ENCODE measurements around the gene ZNF609.

Gene ZNF609, protein sequence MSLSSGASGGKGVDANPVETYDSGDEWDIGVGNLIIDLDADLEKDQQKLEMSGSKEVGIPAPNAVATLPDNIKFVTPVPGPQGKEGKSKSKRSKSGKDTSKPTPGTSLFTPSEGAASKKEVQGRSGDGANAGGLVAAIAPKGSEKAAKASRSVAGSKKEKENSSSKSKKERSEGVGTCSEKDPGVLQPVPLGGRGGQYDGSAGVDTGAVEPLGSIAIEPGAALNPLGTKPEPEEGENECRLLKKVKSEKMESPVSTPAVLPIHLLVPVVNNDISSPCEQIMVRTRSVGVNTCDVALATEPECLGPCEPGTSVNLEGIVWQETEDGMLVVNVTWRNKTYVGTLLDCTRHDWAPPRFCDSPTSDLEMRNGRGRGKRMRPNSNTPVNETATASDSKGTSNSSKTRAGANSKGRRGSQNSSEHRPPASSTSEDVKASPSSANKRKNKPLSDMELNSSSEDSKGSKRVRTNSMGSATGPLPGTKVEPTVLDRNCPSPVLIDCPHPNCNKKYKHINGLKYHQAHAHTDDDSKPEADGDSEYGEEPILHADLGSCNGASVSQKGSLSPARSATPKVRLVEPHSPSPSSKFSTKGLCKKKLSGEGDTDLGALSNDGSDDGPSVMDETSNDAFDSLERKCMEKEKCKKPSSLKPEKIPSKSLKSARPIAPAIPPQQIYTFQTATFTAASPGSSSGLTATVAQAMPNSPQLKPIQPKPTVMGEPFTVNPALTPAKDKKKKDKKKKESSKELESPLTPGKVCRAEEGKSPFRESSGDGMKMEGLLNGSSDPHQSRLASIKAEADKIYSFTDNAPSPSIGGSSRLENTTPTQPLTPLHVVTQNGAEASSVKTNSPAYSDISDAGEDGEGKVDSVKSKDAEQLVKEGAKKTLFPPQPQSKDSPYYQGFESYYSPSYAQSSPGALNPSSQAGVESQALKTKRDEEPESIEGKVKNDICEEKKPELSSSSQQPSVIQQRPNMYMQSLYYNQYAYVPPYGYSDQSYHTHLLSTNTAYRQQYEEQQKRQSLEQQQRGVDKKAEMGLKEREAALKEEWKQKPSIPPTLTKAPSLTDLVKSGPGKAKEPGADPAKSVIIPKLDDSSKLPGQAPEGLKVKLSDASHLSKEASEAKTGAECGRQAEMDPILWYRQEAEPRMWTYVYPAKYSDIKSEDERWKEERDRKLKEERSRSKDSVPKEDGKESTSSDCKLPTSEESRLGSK (N-terminal part only)

DNA sequence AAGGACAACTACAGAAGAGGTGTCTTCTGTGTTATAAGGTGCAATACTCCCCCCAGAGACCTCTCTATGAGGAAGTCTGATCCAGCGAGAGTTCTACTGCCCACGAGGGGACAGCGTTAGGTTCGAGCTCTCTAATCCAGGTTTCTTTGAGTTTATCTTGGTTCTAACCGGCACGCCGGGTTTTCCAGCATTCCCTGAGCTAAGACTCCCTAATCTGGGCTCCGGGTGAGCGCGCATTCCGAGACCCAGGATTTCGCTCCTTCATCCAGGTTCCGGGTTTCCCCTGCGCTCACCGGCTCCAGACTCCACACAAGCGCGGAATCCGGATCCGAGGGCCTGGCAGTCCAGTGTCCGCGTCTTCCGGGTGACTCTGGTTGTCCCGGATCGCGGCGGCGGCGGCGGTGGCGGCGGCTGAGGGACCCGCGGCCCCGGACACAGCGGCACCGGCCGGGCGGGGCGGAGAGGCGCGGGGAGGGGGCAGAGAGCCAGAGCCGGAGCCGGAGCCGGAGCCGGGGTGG, at the start of gene ZNF609:
Gene ZNF609, plus strand, starts transcription at position 373 of the 518 bp plus-strand sequence. CDS start 38,842 bp downstream, outside the sequence.
- DNase-seq (ENCODE audit: low spot score): peak; percentile 83

DNA sequence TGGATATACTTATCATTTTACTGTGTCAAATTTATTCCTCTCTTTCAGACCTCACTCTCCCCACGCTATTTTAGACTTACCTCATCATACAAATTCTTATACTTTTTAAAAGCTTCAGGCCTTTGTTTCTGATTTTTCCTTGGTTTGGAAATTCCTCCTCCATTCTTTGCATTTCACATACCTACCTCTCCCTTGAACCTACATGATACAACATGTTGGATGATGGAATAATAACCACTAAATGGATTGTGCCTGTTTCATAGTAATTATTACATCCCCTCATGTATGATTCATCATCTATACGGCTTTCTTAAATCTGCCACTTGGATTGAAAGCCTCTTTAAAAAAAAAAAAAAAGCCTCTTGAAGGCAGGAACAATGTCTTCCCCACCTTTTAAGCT, 48.2 kb upstream of the ZNF609 start:
- DNase-seq (ENCODE audit: low spot score): no peak

DNA sequence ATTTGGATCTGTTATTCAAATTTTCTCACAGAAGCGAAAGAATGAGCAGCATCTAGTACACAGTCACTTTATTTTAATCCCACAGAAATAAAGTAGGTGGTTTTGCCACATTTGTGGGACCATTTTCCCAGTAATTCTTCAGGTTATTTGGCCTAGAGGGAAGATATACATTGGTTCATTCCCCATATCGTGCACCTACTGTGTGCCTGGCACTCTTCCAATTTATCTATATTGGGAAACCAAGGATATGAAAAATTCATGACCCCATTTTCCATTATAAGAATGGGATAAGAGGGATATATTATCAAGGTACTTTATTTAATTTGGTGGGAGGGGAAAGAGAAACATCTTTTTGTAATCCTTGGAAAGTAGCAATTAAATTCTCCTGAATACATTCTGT, 37.7 kb upstream of the ZNF609 start:
- DNase-seq (ENCODE audit: low spot score): no peak

DNA sequence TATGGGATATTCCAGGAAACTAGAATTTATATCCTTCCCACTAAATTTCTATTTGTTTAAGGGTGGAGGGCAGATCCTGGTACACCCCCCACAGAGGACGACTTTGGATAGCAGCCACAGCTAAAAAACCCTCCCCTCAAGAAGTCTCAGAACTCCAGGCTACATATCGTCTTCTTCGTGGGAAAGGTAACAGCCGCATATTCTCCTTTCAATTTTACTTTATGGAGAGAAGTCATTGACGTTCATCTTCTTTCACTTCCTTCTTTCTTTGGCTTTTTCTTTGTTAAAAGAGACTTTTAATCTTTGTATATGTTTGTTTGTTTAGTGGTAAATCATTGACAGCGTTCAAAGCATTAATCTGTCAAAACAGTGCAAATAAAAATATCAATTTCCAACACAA, 36.4 kb upstream of the ZNF609 start:
- DNase-seq (ENCODE audit: low spot score): no peak

DNA sequence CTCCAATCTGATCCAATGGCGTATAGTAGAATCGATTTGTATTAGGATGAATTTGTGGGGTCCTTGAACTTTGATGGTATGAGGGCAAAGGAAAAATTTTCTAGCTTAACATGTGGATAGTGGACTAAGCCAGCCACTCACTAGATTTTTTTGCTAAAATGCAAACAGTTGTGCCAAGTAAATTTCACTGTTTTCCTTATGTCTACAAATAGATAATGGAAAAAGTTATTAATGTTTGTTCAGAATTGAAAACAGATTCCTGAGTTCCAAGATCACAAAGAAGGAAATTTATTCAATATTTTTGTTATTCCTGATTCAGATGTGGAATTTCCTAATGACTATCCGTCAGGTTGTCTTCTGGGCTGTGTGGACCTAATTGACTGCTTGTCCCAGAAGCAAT, 35.2 kb upstream of the ZNF609 start:
- no peak for DNase-seq (ENCODE audit: low spot score)

DNA sequence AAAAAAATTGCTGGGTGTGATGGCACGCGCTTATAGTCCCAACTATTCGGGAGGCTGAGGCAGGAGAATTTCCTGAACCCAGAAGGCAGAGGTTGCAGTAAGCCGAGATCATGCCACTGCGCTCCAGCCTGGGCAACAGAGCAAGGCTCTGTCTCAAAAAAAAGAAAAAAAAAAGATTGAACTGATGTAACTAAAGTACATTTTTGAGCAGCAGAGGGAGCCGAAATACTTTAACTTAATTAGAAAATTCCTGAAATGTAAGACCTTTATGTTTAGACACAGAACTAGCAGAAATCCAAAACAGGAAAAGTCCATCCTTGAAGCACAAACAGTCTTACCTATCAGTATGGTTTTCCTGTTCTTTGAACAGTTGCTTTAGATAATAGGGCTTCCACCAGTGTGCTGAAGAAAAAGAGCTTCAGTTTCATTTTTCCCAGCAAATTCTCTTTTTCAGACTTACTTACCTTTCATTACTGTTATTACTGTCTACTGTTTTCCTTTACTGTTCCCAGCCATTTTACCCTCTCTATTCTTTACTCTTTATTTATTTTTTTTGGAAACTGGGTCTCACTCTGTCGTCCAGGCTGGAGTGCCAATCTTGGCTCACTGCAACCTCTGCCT, 33.4 kb upstream of the ZNF609 start:
- peak; percentile 4 for DNase-seq (ENCODE audit: low spot score)

DNA sequence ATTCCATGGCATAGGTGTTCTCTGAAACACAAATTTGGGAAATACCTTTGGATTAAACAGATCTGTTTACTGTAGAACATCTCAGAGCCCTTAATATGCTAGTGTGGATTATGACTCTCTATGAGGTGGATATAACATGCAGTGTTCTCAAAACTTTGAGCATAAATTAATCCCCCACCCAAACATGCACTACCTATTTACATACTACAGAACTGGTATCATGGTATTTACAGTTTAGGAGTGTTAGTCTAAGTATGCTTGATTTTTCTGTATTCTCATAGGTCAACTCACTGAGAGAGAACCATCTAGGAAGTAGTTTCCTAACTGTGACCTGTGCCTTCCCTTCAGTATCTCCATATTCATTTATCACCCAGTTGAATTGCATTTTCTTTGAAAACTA, 30.9 kb upstream of the ZNF609 start:
- DNase-seq (ENCODE audit: low spot score): no peak

DNA sequence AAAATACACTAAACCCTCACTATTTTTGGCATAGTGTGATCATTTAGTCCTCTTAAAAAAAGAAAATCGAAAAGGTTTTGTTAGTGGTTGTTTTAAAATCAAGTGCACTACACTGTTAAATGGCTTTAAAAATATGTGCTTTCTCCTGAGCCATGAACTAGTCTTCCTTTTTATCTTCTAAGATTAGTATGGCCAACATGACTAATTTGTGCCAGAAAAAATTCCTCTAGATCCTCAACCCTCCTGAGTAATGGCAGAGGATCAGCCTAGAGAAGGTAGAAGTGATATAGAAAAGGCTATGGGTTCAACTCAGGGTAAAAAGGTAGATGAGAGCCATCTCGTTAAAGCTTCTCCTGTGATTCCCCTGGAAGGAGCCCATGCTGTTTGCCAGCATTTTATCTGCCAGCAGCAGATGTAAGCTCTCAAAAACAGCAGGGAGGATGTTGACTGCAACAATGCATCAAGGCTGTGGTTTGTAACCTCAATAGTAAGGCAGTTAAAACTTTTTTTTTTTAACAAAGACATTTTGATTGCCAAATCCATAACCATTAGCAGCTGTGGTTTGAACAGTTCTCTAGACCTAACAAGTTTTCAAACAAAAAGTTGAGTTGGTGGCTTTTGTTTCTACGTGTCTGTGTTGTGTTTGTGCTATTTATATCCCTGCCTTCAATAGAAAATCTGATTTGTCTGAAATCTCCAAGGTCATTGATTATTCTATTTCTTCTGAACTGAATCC, 30.2 kb upstream of the ZNF609 start:
- DNase-seq (ENCODE audit: low spot score): no peak

DNA sequence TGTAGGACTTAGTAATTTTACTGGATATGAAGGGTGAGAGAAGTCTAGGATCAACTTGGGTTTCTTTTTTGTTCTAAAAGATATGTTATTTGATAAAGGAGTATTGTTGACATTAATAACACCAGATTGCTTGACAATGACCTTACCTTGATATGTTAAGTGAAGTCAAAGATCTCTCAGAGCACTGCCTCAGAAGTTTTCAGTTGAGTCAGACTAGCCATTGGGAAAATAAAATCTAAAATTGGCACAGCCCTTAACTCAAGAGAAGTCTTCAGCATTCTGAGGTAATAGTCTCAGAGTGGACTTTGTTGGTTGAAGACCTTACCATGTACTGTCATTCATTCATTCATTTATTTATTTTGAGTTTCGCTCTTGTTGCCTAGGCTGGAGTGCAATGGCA, 22.4 kb upstream of the ZNF609 start:
- DNase-seq (ENCODE audit: low spot score): no peak

DNA sequence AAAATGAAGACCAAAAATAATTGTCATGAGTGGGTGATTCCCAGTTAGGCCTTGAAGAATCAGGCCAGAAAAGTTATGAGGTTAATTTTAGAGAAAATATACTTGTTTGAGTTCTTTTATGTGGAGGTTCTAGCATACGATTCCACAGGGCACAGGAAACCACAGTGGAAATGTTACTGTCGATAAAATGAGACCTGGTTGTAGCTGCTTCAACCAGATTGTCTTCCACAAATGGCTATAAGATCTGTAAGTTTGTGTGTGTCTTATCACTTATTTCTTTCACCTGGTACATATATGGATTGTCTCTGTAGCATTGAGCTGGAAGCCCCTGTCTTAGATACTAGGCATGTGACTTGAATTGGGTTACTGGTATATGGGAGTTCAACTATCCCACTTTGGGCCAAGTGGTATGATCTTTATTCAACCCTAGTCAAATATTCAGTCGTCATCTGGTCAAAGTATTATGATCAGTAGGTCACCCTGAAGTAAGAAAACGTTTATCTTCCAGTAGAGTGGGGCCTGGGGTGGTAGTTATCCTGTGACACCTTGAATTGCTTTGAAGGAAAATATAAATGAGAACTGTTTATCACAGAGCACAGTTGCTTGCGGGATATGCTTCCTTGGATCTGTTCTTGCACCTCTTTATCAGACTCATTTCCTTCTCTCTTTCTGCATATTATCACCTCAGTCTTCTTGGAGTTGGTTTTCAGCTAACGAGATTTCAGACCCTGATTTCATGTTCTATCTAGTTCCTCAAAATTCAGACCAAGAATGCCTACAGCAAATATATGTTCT, 21.5 kb upstream of the ZNF609 start:
- no peak for DNase-seq (ENCODE audit: low spot score)

DNA sequence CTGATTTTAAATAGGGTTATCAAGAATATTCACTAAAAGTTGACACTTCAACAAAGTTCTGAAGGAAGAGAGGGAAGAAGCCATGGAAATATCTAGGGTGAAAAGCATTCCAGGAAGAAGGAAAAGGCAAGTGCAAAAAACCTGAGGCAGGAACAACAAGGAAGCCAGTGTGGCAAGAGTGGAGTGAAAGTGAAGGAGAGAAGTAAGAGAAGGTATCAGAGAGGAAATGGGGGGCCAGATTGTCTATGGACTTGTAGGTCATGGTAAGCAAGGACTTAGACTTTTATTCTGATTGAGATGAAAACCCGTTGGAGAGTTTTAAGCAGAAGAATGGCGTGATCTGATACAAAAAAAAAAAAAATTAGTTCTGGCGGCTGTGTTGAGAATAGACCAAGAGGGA, 18.5 kb upstream of the ZNF609 start:
- DNase-seq (ENCODE audit: low spot score): no peak

DNA sequence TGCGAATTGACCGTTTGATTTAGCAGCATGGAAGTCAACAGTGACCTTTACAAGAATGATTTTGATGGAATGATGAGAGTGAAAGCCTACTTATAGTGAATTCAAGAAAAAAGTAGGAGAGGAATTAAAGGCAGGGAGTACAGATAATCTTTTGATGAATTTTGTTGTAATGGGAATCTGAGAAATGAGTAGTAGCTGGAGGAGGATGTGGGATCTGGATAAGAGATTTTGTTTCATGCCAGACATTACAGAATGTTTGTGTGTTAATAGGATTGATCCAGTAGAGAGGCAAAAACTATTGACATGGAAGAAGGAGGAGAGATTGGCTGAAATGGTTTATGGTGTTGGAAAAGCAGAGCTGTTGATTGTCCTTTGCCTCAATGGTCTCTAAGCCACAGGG, 17.4 kb upstream of the ZNF609 start:
- DNase-seq (ENCODE audit: low spot score): no peak

DNA sequence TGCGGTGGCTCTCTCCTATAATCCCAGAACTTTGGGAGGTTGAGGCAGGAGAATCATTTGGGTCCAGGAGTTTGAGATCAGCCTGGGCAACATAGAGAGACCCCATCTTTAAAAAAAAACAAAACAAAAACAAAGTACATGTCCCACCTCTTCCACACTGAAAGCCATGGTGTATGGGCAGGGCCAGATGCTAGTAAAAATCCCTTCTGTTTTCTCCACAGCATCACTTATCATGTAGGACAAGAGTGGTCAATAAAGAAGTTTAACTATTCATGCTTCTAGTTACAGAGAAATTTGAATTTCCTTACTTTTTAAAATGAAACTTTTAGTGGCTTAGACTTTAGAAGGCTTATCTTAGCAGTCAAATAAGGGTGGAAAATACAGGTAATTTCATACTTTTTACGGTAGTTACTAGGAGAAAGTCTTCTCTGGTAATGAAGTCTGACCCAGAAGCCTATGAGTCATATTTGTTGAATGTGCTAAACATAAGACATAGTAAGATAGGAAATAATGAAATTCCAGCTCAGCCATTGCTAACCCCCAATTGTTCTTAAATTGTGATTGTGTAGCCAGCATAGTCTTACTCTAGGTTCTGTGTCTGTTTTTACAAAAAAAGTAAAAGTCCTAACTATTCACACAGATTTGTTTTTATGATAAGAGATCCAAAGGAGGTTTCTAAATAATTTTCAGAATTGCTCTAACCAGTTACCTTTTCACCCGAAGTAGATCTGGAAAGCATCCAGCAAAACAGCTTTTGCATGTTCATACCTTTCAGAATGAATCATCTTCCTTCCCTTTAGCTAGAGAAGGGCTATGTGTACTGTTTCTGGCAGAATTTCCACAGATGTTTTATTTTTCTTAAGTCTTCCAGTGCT, 16.4 kb upstream of the ZNF609 start:
- DNase-seq (ENCODE audit: low spot score): no peak

DNA sequence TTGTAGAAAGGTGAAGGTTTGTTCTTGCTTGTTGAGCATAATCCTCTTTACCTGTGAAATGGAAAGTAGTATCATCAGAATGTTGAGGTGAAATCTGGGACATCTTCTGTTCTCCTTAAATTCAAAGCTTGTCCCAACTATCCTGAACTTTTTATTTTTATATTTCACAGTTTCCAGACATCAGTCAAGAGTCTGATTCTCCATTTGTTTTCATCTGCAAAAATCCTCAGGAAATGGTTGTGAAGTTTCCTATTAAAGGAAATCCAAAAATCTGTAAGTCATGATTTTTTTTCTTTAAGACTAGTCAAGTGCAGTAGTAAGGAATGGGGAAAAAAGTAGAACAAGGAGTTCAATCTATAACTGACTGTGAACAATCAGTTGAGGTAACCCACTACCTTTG, 15.5 kb upstream of the ZNF609 start:
- DNase-seq (ENCODE audit: low spot score): no peak

DNA sequence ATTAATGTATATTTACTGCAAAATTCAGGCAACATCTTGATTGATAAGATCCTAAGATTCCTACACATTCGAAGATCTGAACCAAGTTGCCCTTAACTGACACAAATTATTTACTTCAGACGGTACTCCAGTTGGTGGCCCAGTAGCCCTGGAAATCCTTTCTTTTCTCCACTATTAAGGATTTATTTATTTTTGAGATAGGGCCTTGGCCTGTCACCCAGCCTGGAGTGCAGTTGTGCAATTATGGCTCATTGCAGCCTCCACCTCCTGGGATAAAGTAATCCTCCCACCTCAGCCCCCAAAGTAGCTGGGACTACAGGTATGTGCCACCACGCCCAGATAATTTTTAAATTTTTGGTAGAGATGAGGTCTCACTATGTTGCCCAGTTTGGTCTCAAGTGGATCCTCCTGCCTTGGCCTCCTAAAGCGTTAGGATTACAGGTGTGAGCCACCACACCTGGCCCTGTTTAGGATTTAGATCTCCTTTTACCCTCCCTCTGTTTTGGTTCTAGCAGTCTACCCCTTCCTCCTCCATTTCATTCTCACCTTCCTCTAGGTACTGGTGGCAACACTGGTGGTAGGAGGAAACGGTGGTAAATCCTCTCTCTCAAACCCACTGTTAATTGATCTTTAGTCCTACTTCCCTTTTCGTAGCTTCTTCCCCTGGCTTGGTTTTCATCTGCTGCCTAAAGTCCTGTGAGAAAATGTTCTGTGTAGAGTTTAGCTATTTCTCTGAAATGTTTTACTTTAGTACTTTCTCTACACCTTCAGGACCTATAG, 12.7 kb upstream of the ZNF609 start:
- no peak for DNase-seq (ENCODE audit: low spot score)

DNA sequence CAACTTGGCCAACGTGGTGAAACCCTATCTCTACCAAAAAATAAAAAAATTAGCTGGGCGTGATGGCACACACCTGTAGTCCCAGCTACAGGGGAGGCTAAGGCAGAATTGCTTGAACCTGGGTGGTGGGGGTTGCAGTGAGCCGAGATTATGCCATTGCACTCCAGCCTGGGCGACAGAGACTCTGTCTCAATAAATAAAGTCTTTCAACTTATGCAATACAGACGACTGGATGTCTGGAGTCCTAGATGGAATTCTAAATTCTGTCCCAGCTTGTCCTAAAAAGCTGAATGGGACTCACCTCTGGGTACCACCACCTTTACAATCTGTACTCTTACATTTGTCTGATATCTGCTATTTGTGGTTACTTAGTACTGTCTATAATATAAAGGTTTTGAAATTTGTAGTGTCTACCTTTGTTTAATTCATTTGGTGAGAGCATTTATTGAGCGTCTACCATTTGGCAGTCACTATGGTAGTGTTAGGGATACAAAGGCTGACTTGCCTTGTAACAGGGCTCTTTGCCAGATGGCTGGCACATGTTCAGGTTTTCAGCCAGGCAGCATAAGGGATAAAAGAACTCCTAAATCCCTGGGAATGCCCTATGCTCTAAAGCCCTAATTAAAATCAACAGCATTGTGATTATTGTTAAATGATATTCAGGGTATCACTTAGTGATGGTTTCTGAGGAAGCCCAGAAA, 7.2 kb upstream of the ZNF609 start:
- no peak for DNase-seq (ENCODE audit: low spot score)

DNA sequence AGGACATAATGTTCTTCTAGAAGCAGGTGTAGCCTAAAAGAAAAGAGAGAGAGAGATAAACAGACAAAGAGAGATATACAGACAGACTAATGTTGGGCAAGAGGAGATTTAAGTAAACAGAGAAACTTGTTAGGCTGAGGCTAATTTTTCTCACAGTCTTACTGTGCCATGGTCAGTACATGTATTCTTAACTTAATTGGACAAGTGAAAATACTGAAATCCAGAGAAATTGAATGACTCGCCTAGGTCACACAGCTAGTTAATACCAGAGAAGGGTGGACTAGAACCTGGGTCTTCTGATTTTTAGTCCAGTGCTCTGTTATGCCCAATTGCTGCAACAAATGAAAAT, 6.7 kb upstream of the ZNF609 start:
- no peak for DNase-seq (ENCODE audit: low spot score)

DNA sequence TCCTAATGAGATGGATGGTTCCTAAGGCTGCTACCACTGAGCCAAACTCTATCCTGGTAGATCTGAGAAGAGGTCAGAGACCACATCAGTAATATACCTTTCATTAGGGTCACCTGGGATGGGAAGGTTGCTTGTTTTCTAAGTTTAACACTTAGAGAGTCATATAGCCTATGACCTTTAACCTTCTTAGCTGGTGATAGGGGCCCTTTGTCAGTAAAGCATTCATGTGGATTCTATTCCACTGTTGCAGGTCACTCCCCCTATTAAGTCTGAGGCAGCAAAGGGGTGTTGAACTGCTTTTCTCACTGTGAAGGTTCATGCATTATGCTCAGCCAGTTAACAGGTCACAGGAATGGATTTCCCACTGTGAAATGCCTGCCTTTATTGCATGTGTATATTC, 6.1 kb upstream of the ZNF609 start:
- DNase-seq (ENCODE audit: low spot score): no peak

Data from hematopoietic multipotent progenitor cell treated with erythropoietin and hydrocortisone succinate and interleukin-3 and kit ligand, for 17 days (in vitro differentiated cells).